ENCODE results near the gene NUTM2F. TPM values are rescaled to one million over a fixed set of nuclear protein-coding genes. Genes with fewer than 3 reads are reported as not detected.
A peak's percentile ranks its signal among the peaks of the same experiment; 100 is the strongest.

The NUTM2F gene
- total and polyA plus RNA-seq, 9 of the 15 experiments (the other 6 are each of a cell fraction or from before 2014, with no cell fraction given): 0.04 TPM; not detected in 8

- TF ChIP-seq JUND (IDR thresholded peaks at IDR 0.05; ENCODE audit: borderline replicate concordance, low read depth, low read length) (peak; percentile 61), JUND (tag; IDR thresholded peaks at IDR 0.05; ENCODE audit: borderline replicate concordance, low read depth, low read length) (no peak), ZNF507 (tag; conservative IDR thresholded peaks at IDR 0.05) (no peak)
Measured at GRCh38 chr9:94298949-94299599, 29.4 kb downstream of the NUTM2F start (continued).

- no peaks in the 10 kb centered on the region for H3K27me3 ChIP-seq (ENCODE audit: control insufficient read depth in 2 of 2, insufficient read depth in 2 of 2, low read length in 2 of 2)
- no peak overlapping the region for H3K27ac ChIP-seq (ENCODE audit: extremely low read depth, low read depth, low read length)
- no peak overlapping the region for H3K4me2 ChIP-seq (ENCODE audit: insufficient read depth, low read length)
- no peak for DNase-seq (ENCODE audit: extremely low read depth in 1 of 4, low spot score in 3 of 4)
- ChIA-PET POLR2A (interaction anchor here (0.8 kb wide), 1 partner anchor 11 kb away, joined by 3 read pairs; no protein-coding TSS in a partner anchor), CTCF (ENCODE audit: low intra/inter-chr PET ratio) (interaction anchor here (0.8 kb wide), 1 partner anchor 287 kb away, joined by 3 read pairs; no protein-coding TSS in a partner anchor)
- no TSS peak for BruUV-seq (replicated peaks)
- ATAC-seq: no peak
- 83% methylated on average over 2 of the region's 2 CpGs for WGBS (ENCODE audit: insufficient coverage, low coverage, missing lambda C conversion rate)
- H3K9me3 ChIP-seq (replicated peaks; ENCODE audit: control insufficient read depth, insufficient read depth, low read depth, low read length): no peaks in the 10 kb centered on the region
- no peaks in the 10 kb centered on the region for H4K20me1 ChIP-seq (replicated peaks; ENCODE audit: control insufficient read depth, insufficient read depth, low read length)
- intact Hi-C loops (cut with micrococcal nuclease) (no loop called here), in situ Hi-C loops (cut with MboI) (no loop called here)
- TF ChIP-seq THRB (CRISPR knock-in tag; conservative IDR thresholded peaks at IDR 0.05) (no peak), GTF2A2 (tag; IDR thresholded peaks at IDR 0.05) (no peak), NKRF (IDR thresholded peaks at IDR 0.05; ENCODE audit: borderline replicate concordance) (no peak), JUNB (CRISPR knock-in tag; conservative IDR thresholded peaks at IDR 0.05) (no peak), ZNF785 (CRISPR knock-in tag; IDR thresholded peaks at IDR 0.05) (no peak), ZNF780A (CRISPR knock-in tag; IDR thresholded peaks at IDR 0.05) (no peak), ARHGAP35 (IDR thresholded peaks at IDR 0.05; ENCODE audit: partially characterized antibody) (no peak), BRD9 (IDR thresholded peaks at IDR 0.05; ENCODE audit: low read depth, partially characterized antibody) (no peak), ZNF445 (CRISPR knock-in tag; IDR thresholded peaks at IDR 0.05; ENCODE audit: low read depth) (no peak), ZBTB43 (CRISPR knock-in tag; IDR thresholded peaks at IDR 0.05) (no peak), ZNF77 (CRISPR knock-in tag; IDR thresholded peaks at IDR 0.05) (no peak)
- H2AFZ ChIP-seq (ENCODE audit: low read depth, low read length): no peak overlapping the region
- FAIRE-seq: no peak
- no peak overlapping the region for H3K4me3 ChIP-seq
- H3K36me3 ChIP-seq (ENCODE audit: control insufficient read depth, insufficient read depth, low read length): peaks cover 16% of the 10 kb centered on the region
- H3K79me2 ChIP-seq (ENCODE audit: control insufficient read depth, insufficient read depth, low read length): no peaks in the 10 kb centered on the region
- H3K4me1 ChIP-seq (replicated peaks in 1 of 2; ENCODE audit: control insufficient read depth in 2 of 2, insufficient read depth in 2 of 2, low read length in 2 of 2): no peaks in the 10 kb centered on the region
- H3K9ac ChIP-seq (ENCODE audit: insufficient read depth in 1 of 2, low read depth in 2 of 2, low read length in 2 of 2): no peak overlapping the region
- no peaks in the 10 kb centered on the region for H3K9me1 ChIP-seq (ENCODE audit: control insufficient read depth, insufficient read depth, low read length)
Measured at GRCh38 chr9:94289691-94290090, 38.8 kb downstream of the NUTM2F start.
